CD14-positive monocyte (primary cell): ENCODE data around the gene OXER1. TPM values are rescaled to one million over a fixed set of nuclear protein-coding genes. Genes with fewer than 3 reads are reported as not detected.

Source experiments
- DNase-seq, 3 donors: peaks; one replicate each; pipeline ENCODE4 v3.0.0-alpha.2; 2011 to 2022
- H2AFZ ChIP-seq: 2 replicates; pipeline ENCODE4 v1.6.0; 2012; ENCODE audit warnings: mild to moderate bottlenecking, low read depth, low read length, inconsistent platforms; ENCODE audit not compliant: insufficient read depth, poor library complexity, severe bottlenecking
- H3K27ac ChIP-seq, 2 donors: 1 replicate in 1 of 2; 2 replicates in 1 of 2; pipeline ENCODE4 v1.5.1; 2012 to 2013; ENCODE audit warnings: low read length in 2 of 2, control low read depth in 1 of 2, inconsistent platforms in 1 of 2, low read depth in 1 of 2, mild to moderate bottlenecking in 1 of 2
- H3K27me3 ChIP-seq, 2 donors: one replicate each; pipeline versions ENCODE4 v1.6.0 to v1.6.1; 2011 to 2013; ENCODE audit warnings: low read length in 2 of 2; ENCODE audit not compliant: control insufficient read depth in 2 of 2, insufficient read depth in 2 of 2
- H3K36me3 ChIP-seq, 2 donors: replicated peaks in 1 of 2; 1 replicate in 1 of 2; 2 replicates in 1 of 2; pipeline versions ENCODE4 v1.5.1 to v1.6.1; 2012 to 2013; ENCODE audit warnings: low read length in 2 of 2, control low read depth in 1 of 2, inconsistent platforms in 1 of 2, mild to moderate bottlenecking in 1 of 2; ENCODE audit not compliant: insufficient read depth in 2 of 2, control insufficient read depth in 1 of 2
- H3K4me1 ChIP-seq, 2 donors: 1 replicate in 1 of 2; 2 replicates in 1 of 2; pipeline versions ENCODE4 v1.5.1 to v1.6.1; 2012 to 2013; ENCODE audit warnings: low read length in 2 of 2, control low read depth in 1 of 2, inconsistent platforms in 1 of 2, mild to moderate bottlenecking in 1 of 2, moderate library complexity in 1 of 2; ENCODE audit not compliant: insufficient read depth in 2 of 2, control insufficient read depth in 1 of 2
- H3K4me2 ChIP-seq: replicated peaks from 2 replicates; pipeline ENCODE3; 2012; ENCODE audit warnings: low read length, moderate library complexity, mild to moderate bottlenecking; ENCODE audit not compliant: poor library complexity, severe bottlenecking; ENCODE audit errors: extremely low read depth
- H3K4me3 ChIP-seq, 3 experiments: fragments of 200-600 bp in 1 of 3; sonication (generic) in 1 of 3; replicated peaks in 1 of 3; 1 replicate in 2 of 3; 2 replicates in 1 of 3; pipeline ENCODE4 v1.5.1; 2011 to 2013; ENCODE audit warnings: low read length in 3 of 3, mild to moderate bottlenecking in 3 of 3, control low read depth in 2 of 3, low read depth in 2 of 3, inconsistent platforms in 1 of 3, moderate library complexity in 1 of 3
- H3K79me2 ChIP-seq: 2 replicates; pipeline ENCODE4 v1.6.0; 2012; ENCODE audit warnings: mild to moderate bottlenecking, control low read depth, inconsistent platforms, low read length, moderate library complexity; ENCODE audit not compliant: insufficient read depth
- H3K9ac ChIP-seq: 2 replicates; pipeline ENCODE4 v1.6.0; 2017; ENCODE audit warnings: low read length, mild to moderate bottlenecking; ENCODE audit not compliant: insufficient read depth, poor library complexity, severe bottlenecking
- H3K9me3 ChIP-seq, 2 donors: replicated peaks in 1 of 2; 1 replicate in 1 of 2; 2 replicates in 1 of 2; pipeline versions ENCODE4 v1.5.1 to v1.6.1; 2012 to 2013; ENCODE audit warnings: low read length in 2 of 2, control low read depth in 1 of 2; ENCODE audit not compliant: control insufficient read depth in 1 of 2, insufficient read depth in 1 of 2
- H4K20me1 ChIP-seq: 2 replicates; pipeline ENCODE4 v1.6.0; 2012; ENCODE audit warnings: mild to moderate bottlenecking, low read length, control low read depth, moderate library complexity; ENCODE audit not compliant: insufficient read depth
- H3K27ac Mint-ChIP-seq, 7 donors: one replicate each; pipeline ENCODE4 v1.8.0; 2020; ENCODE audit warnings: mild to moderate bottlenecking in 7 of 7, mixed read lengths in 7 of 7, moderate library complexity in 6 of 7, inconsistent platforms in 2 of 7
- H3K27me3 Mint-ChIP-seq, 3 donors: one replicate each; pipeline ENCODE4 v1.8.0; 2021 to 2022; ENCODE audit warnings: low read depth in 3 of 3, mild to moderate bottlenecking in 3 of 3, mixed read lengths in 3 of 3, moderate library complexity in 3 of 3, inconsistent platforms in 1 of 3
- H3K36me3 Mint-ChIP-seq, 2 donors: one replicate each; pipeline ENCODE4 v1.8.0; 2020; ENCODE audit warnings: mixed read lengths in 2 of 2, inconsistent platforms in 1 of 2, mild to moderate bottlenecking in 1 of 2
- H3K4me1 Mint-ChIP-seq: one replicate; pipeline ENCODE4 v1.8.0; 2020; ENCODE audit warnings: mild to moderate bottlenecking, mixed read lengths
- H3K4me3 Mint-ChIP-seq, 2 donors: one replicate each; pipeline ENCODE4 v1.8.0; 2020; ENCODE audit warnings: mild to moderate bottlenecking in 2 of 2, mixed read lengths in 2 of 2, moderate library complexity in 1 of 2
- H3K9me3 Mint-ChIP-seq, 7 donors: one replicate each; pipeline ENCODE4 v1.8.0; 2020 to 2022; ENCODE audit warnings: mixed read lengths in 7 of 7, mild to moderate bottlenecking in 6 of 7, moderate library complexity in 6 of 7, inconsistent platforms in 2 of 7
- CTCF ChIP-seq: fragments of 200-600 bp; IDR thresholded peaks from one replicate; pipeline ENCODE4 v1.8.0; 2022; ENCODE audit warnings: antibody characterized with exemption, mild to moderate bottlenecking
- WGBS: methylation state at CpG from one replicate; pipeline ENCODE4 v1.1.5; 2013; ENCODE audit warnings: missing lambda C conversion rate; ENCODE audit not compliant: insufficient coverage; 5-methylcytosine and 5-hydroxymethylcytosine counted together
- intact Hi-C, 2 donors: fragments of 100-400 bp; cut with micrococcal nuclease; formaldehyde crosslinking; loops; one replicate each; pipeline versions ENCODE4 v1.15.0 to v1.15.1; 2023
- polyA plus RNA-seq, 3 donors: library from polyadenylated mRNA; depleted of rRNA in 1 of 3; unstranded in 2 of 3; stranded (reverse) in 1 of 3; fragments of 300-500 nt in 2 of 3; fragments of >200 nt in 1 of 3; fragmentation: Illumina TruSeq in 2 of 3; gene quantifications; 1 replicate in 2 of 3; 2 replicates in 1 of 3; pipeline ENCODE4 v1.2.3, GENCODE V29; 2012 to 2021

Gene OXER1
- polyA plus RNA-seq, 3 donors, result 3.8 to 13.3 (median 5.7) TPM

- Mint-ChIP-seq H3K27me3 (peaks cover 0 to 2% (median 1%) of the 10 kb centered on the region in 3 donors), H3K27ac (peak overlapping the region in 1 of 7 donors; percentile 38), H3K4me1 (peaks cover 9% of the 10 kb centered on the region), H3K4me3 (no peak overlapping the region), H3K9me3 (peaks cover 11 to 18% (median 13%) of the 10 kb centered on the region in 7 donors), H3K36me3 (peaks cover 6 to 8% of the 10 kb centered on the region in 2 donors)
- H3K9ac ChIP-seq, result no peak overlapping the region
- TF ChIP-seq CTCF, result no peak
- DNase-seq, result no peak
- H3K4me2 ChIP-seq, result no peak overlapping the region
- H2AFZ ChIP-seq, result no peak overlapping the region
- H3K27me3 ChIP-seq, result no peaks in the 10 kb centered on the region
- peaks cover 4 to 7% of the 10 kb centered on the region in 2 donors for H3K4me1 ChIP-seq
- H3K9me3 ChIP-seq, result peaks cover 5 to 17% of the 10 kb centered on the region in 2 donors
- no peaks in the 10 kb centered on the region for H3K36me3 ChIP-seq
- intact Hi-C loops, result no loop called here
- no peaks in the 10 kb centered on the region for H4K20me1 ChIP-seq
- H3K79me2 ChIP-seq, result no peaks in the 10 kb centered on the region
- no peak overlapping the region for H3K4me3 ChIP-seq
- WGBS, result no CpG with 5 or more reads among the region's 3 CpGs
- H3K27ac ChIP-seq, result no peak overlapping the region
Observed at GRCh38 chr2:42741140-42741539, 22.8 kb downstream of the OXER1 start.

GRCh38 chr2:42736598-42737322 lies 27.2 kb downstream of the OXER1 start:
- peaks cover 28 to 48% (median 30%) of the 10 kb centered on the region in 7 donors for H3K9me3 Mint-ChIP-seq
- H3K36me3 Mint-ChIP-seq, result peaks cover 18 to 29% of the 10 kb centered on the region in 2 donors
- peaks cover 0 to 3% (median 0%) of the 10 kb centered on the region in 3 donors for H3K27me3 Mint-ChIP-seq

More at GRCh38 chr2:42736598-42737322, 27.2 kb downstream of the OXER1 start:
- Histone ChIP-seq H3K4me3 (no peak overlapping the region), H3K36me3 (no peaks in the 10 kb centered on the region), H3K9ac (no peak overlapping the region), H3K4me2 (no peak overlapping the region), H3K79me2 (no peaks in the 10 kb centered on the region), H3K27me3 (no peaks in the 10 kb centered on the region), H4K20me1 (no peaks in the 10 kb centered on the region), H3K9me3 (peaks cover 27 to 30% of the 10 kb centered on the region in 2 donors), H3K4me1 (peaks cover 4 to 7% of the 10 kb centered on the region in 2 donors), H2AFZ (no peak overlapping the region), H3K27ac (no peak overlapping the region)
- no peak for DNase-seq
- H3K4me1 Mint-ChIP-seq, result peaks cover 9% of the 10 kb centered on the region
- H3K27ac Mint-ChIP-seq, result peak overlapping the region in 1 of 7 donors; percentile 7
- intact Hi-C loops, result no loop called here
- H3K4me3 Mint-ChIP-seq, result no peak overlapping the region
- TF ChIP-seq CTCF, result no peak
